Measurements from ENCODE around the gene ADGRB3.
A peak's percentile ranks its signal among the peaks of the same experiment; 100 is the strongest.

ADGRB3 gene

GRCh38 chr6:69063401-69063800, 428.3 kb downstream of the ADGRB3 start:
- DNase-seq (ENCODE audit: low spot score in 2 of 2), result no peak
- Histone ChIP-seq H3K4me3 (no peak overlapping the region), H3K36me3 (replicated peaks) (no peaks in the 10 kb centered on the region), H3K4me1 (no peaks in the 10 kb centered on the region), H3K27me3 (ENCODE audit: low read depth) (no peaks in the 10 kb centered on the region), H3K9me3 (no peaks in the 10 kb centered on the region)
- in situ Hi-C loops (cut with MboI; ENCODE audit: low sequenced_read_pairs), result no loop called here

GRCh38 chr6:69064226-69064625, 429.1 kb downstream of the ADGRB3 start:
- H3K4me1 ChIP-seq, result no peaks in the 10 kb centered on the region

GRCh38 chr6:69069881-69070280, 434.8 kb downstream of the ADGRB3 start:
- DNase-seq (ENCODE audit: low spot score in 2 of 2), result no peak
- Histone ChIP-seq H3K4me3 (no peak overlapping the region), H3K27me3 (ENCODE audit: low read depth) (no peaks in the 10 kb centered on the region), H3K9me3 (no peaks in the 10 kb centered on the region), H3K4me1 (no peaks in the 10 kb centered on the region), H3K36me3 (replicated peaks) (no peaks in the 10 kb centered on the region)
- in situ Hi-C loops (cut with MboI; ENCODE audit: low sequenced_read_pairs), result no loop called here

More at GRCh38 chr6:69064226-69064625, 429.1 kb downstream of the ADGRB3 start:
- Histone ChIP-seq H3K27me3 (ENCODE audit: low read depth) (no peaks in the 10 kb centered on the region), H3K36me3 (replicated peaks) (no peaks in the 10 kb centered on the region), H3K9me3 (no peaks in the 10 kb centered on the region), H3K4me3 (no peak overlapping the region)
- DNase-seq (ENCODE audit: low spot score in 2 of 2), result no peak
- in situ Hi-C loops (cut with MboI; ENCODE audit: low sequenced_read_pairs), result no loop called here

- in situ Hi-C loops (cut with MboI; ENCODE audit: low sequenced_read_pairs), result no loop called here
- DNase-seq (ENCODE audit: low spot score in 2 of 2), result no peak
Measured at GRCh38 chr6:69072796-69073195, 437.7 kb downstream of the ADGRB3 start.

GRCh38 chr6:69084746-69085335, 449.8 kb downstream of the ADGRB3 start:
- no peaks in the 10 kb centered on the region for H3K9me3 ChIP-seq
- H3K27me3 ChIP-seq (ENCODE audit: low read depth), result no peaks in the 10 kb centered on the region; the same call in 1 of the 2 replicates
- in situ Hi-C loops (cut with MboI; ENCODE audit: low sequenced_read_pairs), result no loop called here
- no peaks in the 10 kb centered on the region for H3K36me3 ChIP-seq (replicated peaks)
- no peak overlapping the region for H3K4me3 ChIP-seq
- DNase-seq (ENCODE audit: low spot score in 2 of 2), result no peak
- H3K4me1 ChIP-seq, result no peaks in the 10 kb centered on the region

More at GRCh38 chr6:69072796-69073195, 437.7 kb downstream of the ADGRB3 start:
- Histone ChIP-seq H3K9me3 (no peaks in the 10 kb centered on the region), H3K36me3 (replicated peaks) (no peaks in the 10 kb centered on the region), H3K4me3 (no peak overlapping the region), H3K4me1 (no peaks in the 10 kb centered on the region), H3K27me3 (ENCODE audit: low read depth) (no peaks in the 10 kb centered on the region)

GRCh38 chr6:69086689-69087088, 451.6 kb downstream of the ADGRB3 start:
- in situ Hi-C loops (cut with MboI; ENCODE audit: low sequenced_read_pairs), result no loop called here
- H3K4me3 ChIP-seq, result no peak overlapping the region
- no peak for DNase-seq (ENCODE audit: low spot score in 2 of 2)

GRCh38 chr6:69089539-69089938, 454.5 kb downstream of the ADGRB3 start:
- in situ Hi-C loops (cut with MboI; ENCODE audit: low sequenced_read_pairs), result no loop called here
- Histone ChIP-seq H3K4me3 (no peak overlapping the region), H3K9me3 (no peaks in the 10 kb centered on the region), H3K36me3 (replicated peaks) (no peaks in the 10 kb centered on the region), H3K27me3 (ENCODE audit: low read depth) (no peaks in the 10 kb centered on the region), H3K4me1 (no peaks in the 10 kb centered on the region)
- DNase-seq (ENCODE audit: low spot score in 2 of 2), result no peak

More at GRCh38 chr6:69086689-69087088, 451.6 kb downstream of the ADGRB3 start:
- Histone ChIP-seq H3K4me1 (no peaks in the 10 kb centered on the region), H3K36me3 (replicated peaks) (no peaks in the 10 kb centered on the region), H3K27me3 (ENCODE audit: low read depth) (no peaks in the 10 kb centered on the region), H3K9me3 (no peaks in the 10 kb centered on the region)

GRCh38 chr6:69090132-69090531, 455.1 kb downstream of the ADGRB3 start:
- Histone ChIP-seq H3K9me3 (no peaks in the 10 kb centered on the region), H3K36me3 (replicated peaks) (no peaks in the 10 kb centered on the region), H3K27me3 (ENCODE audit: low read depth) (no peaks in the 10 kb centered on the region), H3K4me1 (no peaks in the 10 kb centered on the region), H3K4me3 (no peak overlapping the region)
- no peak for DNase-seq (ENCODE audit: low spot score in 2 of 2)
- in situ Hi-C loops (cut with MboI; ENCODE audit: low sequenced_read_pairs), result no loop called here

GRCh38 chr6:69096681-69097080, 461.6 kb downstream of the ADGRB3 start:
- in situ Hi-C loops (cut with MboI; ENCODE audit: low sequenced_read_pairs), result no loop called here
- no peaks in the 10 kb centered on the region for H3K36me3 ChIP-seq (replicated peaks)

GRCh38 chr6:69097948-69098347, 462.9 kb downstream of the ADGRB3 start:
- Histone ChIP-seq H3K4me1 (no peaks in the 10 kb centered on the region), H3K4me3 (no peak overlapping the region), H3K9me3 (no peaks in the 10 kb centered on the region), H3K36me3 (replicated peaks) (no peaks in the 10 kb centered on the region), H3K27me3 (ENCODE audit: low read depth) (no peaks in the 10 kb centered on the region)
- DNase-seq (ENCODE audit: low spot score in 2 of 2), result no peak
- in situ Hi-C loops (cut with MboI; ENCODE audit: low sequenced_read_pairs), result no loop called here

More at GRCh38 chr6:69096681-69097080, 461.6 kb downstream of the ADGRB3 start:
- Histone ChIP-seq H3K27me3 (ENCODE audit: low read depth) (no peaks in the 10 kb centered on the region), H3K4me3 (no peak overlapping the region), H3K9me3 (no peaks in the 10 kb centered on the region), H3K4me1 (no peaks in the 10 kb centered on the region)
- DNase-seq (ENCODE audit: low spot score in 2 of 2), result no peak

GRCh38 chr6:69098910-69099309, 463.8 kb downstream of the ADGRB3 start:
- Histone ChIP-seq H3K4me3 (no peak overlapping the region), H3K9me3 (no peaks in the 10 kb centered on the region), H3K4me1 (no peaks in the 10 kb centered on the region), H3K27me3 (ENCODE audit: low read depth) (no peaks in the 10 kb centered on the region), H3K36me3 (replicated peaks) (no peaks in the 10 kb centered on the region)
- in situ Hi-C loops (cut with MboI; ENCODE audit: low sequenced_read_pairs), result no loop called here
- DNase-seq (ENCODE audit: low spot score in 2 of 2), result no peak

- Histone ChIP-seq H3K4me3 (no peak overlapping the region), H3K9me3 (no peaks in the 10 kb centered on the region), H3K4me1 (no peaks in the 10 kb centered on the region), H3K36me3 (replicated peaks) (no peaks in the 10 kb centered on the region), H3K27me3 (ENCODE audit: low read depth) (no peaks in the 10 kb centered on the region)
- in situ Hi-C loops (cut with MboI; ENCODE audit: low sequenced_read_pairs), result no loop called here
- DNase-seq (ENCODE audit: low spot score in 2 of 2), result no peak
Measured at GRCh38 chr6:69100772-69101171, 465.7 kb downstream of the ADGRB3 start.

- Histone ChIP-seq H3K27me3 (ENCODE audit: low read depth) (no peaks in the 10 kb centered on the region; the same call in 1 of the 2 replicates), H3K36me3 (replicated peaks) (no peaks in the 10 kb centered on the region), H3K9me3 (no peaks in the 10 kb centered on the region), H3K4me3 (no peak overlapping the region), H3K4me1 (no peaks in the 10 kb centered on the region)
- no peak for DNase-seq (ENCODE audit: low spot score in 2 of 2)
- in situ Hi-C loops (cut with MboI; ENCODE audit: low sequenced_read_pairs), result no loop called here
Measured at GRCh38 chr6:69102416-69102815, 467.3 kb downstream of the ADGRB3 start.

GRCh38 chr6:69105288-69105687, 470.2 kb downstream of the ADGRB3 start:
- H3K27me3 ChIP-seq (ENCODE audit: low read depth), result no peaks in the 10 kb centered on the region; the same call in 1 of the 2 replicates
- H3K4me3 ChIP-seq, result no peak overlapping the region
- H3K4me1 ChIP-seq, result no peaks in the 10 kb centered on the region
- no peak for DNase-seq (ENCODE audit: low spot score in 2 of 2)
- H3K9me3 ChIP-seq, result no peaks in the 10 kb centered on the region
- in situ Hi-C loops (cut with MboI; ENCODE audit: low sequenced_read_pairs), result no loop called here
- no peaks in the 10 kb centered on the region for H3K36me3 ChIP-seq (replicated peaks)

GRCh38 chr6:69106511-69106910, 471.4 kb downstream of the ADGRB3 start:
- peak; percentile 43 to 68 for DNase-seq (ENCODE audit: low spot score in 2 of 2)
- Histone ChIP-seq H3K27me3 (ENCODE audit: low read depth) (no peaks in the 10 kb centered on the region; the same call in 1 of the 2 replicates), H3K36me3 (replicated peaks) (no peaks in the 10 kb centered on the region), H3K4me1 (no peaks in the 10 kb centered on the region), H3K4me3 (no peak overlapping the region), H3K9me3 (no peaks in the 10 kb centered on the region)
- in situ Hi-C loops (cut with MboI; ENCODE audit: low sequenced_read_pairs), result no loop called here

Data from HAP-1 (cell line).